ENCODE results near the gene NKTR.

NKTR gene

DNA sequence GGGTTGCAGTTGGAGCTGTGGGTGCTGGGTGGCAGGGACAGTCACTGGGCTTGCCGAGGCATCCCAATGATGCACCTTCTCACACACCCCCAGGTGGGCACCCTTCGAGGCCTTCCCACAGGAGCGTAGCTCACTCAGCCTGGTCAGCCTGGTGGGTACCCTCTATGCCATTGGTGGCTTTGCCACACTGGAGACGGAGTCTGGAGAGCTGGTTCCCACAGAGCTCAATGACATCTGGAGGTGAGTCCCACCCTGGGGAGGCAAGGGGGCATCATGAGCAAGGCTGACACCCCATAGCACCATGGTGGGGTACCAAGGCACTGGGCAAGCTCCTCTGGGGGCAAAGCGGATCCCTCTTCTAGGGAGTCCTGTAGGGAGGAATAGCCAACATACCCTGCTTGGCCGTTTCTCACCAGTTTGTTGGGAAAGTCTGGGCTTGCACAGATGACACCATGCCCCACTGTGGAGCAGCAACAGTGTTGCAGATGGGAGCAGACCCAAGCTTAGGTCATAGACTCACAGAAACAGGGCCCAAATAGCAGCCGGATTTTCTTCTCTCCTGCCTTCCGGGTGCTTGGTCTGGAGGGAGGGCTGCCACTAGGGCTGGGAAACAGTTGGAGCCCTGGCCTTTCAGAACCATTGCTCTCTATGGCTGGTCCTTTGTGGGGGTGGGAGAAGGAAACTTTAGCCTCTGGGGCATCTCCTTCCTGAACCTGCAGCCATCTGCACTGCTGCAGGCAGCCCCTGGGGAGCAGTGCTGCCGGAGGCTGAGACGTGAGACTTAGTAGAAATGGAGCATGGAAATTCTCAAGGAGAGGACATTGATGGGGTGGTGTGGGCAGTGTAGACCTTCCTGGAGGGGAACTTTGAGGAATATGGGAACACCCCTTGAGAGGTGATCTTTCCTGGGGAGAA, 90.5 kb downstream of the NKTR start:
- in situ Hi-C loops (cut with HindIII; ENCODE audit: low sequenced_read_pairs) = no loop called here

DNA sequence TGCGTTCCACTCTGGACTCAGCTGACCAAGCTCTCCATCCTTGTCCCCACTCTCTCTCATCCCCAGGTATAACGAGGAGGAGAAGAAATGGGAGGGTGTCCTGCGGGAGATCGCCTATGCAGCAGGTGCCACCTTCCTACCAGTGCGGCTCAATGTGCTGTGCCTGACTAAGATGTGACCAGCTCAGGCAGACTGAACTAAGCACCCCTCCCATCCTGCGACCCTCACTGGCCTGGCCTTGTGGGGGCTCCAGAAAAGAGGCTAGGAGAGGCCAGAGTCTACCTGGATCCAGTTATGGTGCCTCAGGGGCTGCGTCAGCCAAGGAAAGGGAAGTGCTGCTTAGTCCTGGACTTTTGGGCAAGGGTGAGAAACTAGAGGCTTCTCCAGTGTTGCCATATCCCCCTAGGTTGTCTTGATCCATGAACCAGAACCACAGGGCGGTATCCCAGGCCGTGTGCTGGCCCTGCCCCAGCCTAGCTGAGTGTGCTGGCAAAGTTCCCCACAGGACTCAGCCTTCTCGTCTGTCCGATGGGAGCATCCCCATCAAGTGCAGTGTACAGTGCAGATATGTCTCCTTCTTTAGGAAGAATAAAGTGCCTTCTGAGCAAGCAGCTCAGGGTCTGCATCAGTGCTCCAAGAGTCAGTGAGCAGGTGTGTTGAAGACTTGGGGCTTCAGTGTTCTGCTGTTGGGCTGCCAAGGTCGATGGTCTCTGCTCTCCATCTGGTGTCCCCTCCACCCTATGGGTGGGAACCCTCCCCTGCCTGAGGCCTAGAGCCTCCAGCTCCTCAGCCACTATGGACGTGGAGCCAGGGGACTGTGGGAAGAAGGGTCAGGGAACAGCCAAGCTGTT, 91.6 kb downstream of the NKTR start:
- in situ Hi-C loops (cut with HindIII; ENCODE audit: low sequenced_read_pairs) = no loop called here

DNA sequence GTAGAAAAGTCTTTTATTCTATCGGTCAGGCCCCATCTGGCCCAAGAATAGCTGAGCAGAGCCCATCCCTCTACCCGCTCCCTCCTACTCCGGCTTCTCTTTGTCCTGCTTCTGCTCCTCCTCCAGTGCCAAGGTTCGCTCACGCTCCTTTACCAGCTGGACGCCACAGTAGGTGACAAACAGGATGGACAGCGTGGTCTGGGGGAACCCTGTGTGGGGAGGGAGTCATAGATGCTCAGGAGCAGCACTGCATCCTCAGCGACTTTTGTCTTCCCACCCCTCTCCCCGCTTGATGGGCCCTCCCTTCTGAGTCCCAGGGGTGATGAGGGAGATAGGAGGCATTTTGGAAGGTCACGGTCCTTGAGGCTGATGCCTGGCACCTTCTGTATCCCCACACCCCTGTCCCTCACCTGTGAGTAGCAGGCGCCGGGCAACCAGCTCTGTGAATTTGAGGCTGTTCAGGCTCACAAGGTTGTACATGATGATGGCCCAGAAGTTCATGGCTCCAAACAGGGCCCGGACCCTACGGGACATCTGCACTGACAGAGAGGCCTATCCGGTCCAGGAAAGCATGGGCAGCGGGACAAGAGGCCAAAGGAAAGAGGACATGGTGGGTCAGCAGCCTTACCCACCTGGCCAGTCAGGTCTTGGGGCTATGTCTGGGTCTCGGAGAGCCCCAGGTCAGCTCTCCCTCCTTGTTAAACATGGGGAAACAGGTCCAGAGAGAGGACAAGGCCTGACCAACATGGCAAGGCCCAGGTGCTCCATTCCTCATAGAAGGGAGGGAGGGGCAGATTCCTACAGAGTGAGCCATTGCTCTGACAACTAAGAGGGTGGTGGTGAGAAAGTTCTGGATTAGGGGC, 92.4 kb downstream of the NKTR start:
- in situ Hi-C loops (cut with HindIII; ENCODE audit: low sequenced_read_pairs) = no loop called here

DNA sequence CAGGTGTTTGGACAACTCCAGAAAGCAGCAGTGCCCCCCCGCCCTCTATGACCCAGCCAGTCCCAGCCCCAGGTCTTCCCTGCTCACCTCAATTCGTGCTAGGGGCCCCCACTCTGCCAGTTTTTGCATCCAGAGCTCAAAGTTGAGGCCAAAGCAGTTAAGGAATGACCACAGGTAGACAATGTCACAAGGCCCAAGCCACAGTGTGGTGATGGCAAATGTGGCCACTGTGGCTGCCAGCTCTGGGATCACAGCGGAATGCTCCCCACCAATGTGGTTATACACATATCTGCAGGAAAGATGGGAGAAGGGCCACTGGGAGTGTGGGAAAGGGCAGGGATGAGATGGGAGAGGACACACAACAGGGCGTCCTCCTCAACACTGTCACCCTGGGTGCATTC, 93.0 kb downstream of the NKTR start:
- in situ Hi-C loops (cut with HindIII; ENCODE audit: low sequenced_read_pairs) = no loop called here

DNA sequence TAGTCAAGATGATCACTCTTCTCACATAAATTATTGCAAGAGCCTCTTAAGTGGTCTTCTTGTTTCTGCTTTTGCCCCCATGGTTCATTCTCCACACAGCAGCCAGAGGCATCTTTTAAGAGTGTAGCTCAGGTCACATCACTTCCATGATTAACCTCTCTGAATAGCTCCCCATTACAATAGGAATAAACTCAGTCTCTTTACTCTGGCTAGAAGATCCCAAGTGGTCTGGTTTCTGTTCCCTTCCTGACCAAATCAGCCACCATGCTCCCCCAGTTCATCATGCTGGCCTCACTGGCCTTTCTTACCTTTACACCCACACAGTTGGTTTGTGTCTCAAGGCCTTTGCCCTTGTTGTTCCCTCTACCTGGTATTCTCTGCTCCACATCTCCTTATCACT, 93.9 kb downstream of the NKTR start:
- in situ Hi-C loops (cut with HindIII; ENCODE audit: low sequenced_read_pairs) = no loop called here

DNA sequence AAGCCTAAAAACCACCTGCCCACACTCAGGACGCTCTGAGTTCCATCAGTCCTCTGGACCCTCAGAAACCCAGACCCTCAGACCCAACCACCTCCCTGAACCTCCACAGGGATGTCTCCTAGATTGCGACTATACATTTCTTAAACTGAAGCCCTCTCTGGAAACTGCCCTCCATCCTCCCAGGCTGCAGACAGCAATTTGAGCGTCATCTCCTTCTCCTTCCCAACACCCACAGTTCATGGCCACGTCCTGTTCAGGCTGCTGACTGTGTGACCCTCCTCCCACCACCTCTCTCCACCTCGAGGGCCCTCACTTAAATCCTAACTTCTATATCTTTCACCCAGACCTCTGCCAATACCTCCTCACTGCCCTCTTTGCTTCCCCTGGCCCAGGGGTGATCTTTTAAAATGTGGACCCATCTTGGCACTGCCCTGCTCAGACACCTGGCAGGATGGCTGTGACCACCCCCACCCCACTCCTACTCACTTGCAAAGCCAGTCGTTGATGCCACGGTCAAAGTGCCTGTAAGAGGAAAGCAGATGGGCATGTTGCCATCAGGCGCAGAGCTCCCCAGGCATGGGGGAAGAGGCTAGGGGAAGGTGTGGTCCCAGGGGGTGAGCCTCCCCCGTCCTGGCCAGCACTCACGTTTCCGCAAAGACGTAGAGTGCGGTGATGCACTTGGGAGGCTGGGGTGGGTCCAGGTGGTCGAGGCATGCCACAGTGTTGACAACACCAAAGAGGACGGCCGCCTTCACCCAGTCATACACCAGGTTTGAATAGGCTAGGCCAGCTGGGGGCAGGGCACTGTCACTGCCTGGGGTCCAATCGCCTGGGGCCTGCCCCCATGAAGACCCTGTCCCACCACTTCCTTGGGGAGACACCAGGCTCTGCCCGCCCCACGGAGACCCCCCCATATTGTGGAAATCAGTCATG, 96.1 kb downstream of the NKTR start:
- in situ Hi-C loops (cut with HindIII; ENCODE audit: low sequenced_read_pairs) = no loop called here

DNA sequence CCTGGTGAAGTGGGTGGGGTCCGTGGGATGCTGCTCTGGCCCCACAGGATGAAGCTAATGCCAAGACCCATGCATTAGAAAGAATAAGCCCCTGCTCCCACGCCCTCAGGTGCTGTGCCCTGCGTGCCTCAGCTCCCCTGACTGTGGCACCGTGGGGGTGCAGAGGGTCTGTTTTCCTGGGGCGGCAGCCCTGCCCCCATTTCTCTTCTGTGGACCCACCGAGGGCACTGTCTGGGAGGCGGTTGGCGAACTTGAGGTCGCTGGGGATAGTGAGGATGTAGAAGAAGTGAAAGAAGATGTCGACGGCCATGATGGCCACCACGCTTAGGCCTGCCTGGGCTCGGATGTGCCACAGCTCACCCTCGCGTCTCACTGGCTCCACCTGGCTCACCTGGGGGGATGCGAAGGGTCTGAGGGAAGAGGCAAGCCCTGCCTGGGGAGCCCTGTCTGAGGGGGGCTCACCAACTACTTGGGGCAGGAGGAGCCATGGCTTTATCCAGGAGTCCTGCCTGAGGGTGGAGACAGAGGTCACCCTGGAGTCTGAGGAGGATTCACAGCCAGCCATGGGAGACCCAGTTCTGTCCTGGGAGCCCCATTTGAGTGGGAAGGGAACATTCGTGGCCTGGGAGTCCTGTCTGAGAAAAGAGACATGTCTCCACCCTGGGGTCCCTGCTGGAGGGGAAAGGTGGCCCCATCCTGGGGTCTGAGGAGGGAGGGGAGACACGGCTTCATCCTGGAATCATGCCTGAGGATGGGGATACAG, 97.0 kb downstream of the NKTR start:
- in situ Hi-C loops (cut with HindIII; ENCODE audit: low sequenced_read_pairs) = no loop called here

Measured in DLD1 (cell line).